ENCODE measurements around the gene ZNF575.

Gene ZNF575

GRCh38 chr19:43564800-43565199 is 31.8 kb downstream of the ZNF575 start:
- H3K9ac ChIP-seq (ENCODE audit: low read length), result no peak overlapping the region
- no peak overlapping the region for H3K4me3 ChIP-seq (ENCODE audit: low read length)
- peaks cover 2% of the 10 kb centered on the region for H3K4me1 ChIP-seq (ENCODE audit: control insufficient read depth, insufficient read depth, low read length)
- H3K9me3 ChIP-seq (ENCODE audit: control insufficient read depth, low read length), result no peaks in the 10 kb centered on the region
- no peaks in the 10 kb centered on the region for H3K27me3 ChIP-seq (ENCODE audit: control insufficient read depth, insufficient read depth, low read length)
- peaks cover 8% of the 10 kb centered on the region for H3K36me3 ChIP-seq (ENCODE audit: control insufficient read depth, insufficient read depth, low read length)

DNA sequence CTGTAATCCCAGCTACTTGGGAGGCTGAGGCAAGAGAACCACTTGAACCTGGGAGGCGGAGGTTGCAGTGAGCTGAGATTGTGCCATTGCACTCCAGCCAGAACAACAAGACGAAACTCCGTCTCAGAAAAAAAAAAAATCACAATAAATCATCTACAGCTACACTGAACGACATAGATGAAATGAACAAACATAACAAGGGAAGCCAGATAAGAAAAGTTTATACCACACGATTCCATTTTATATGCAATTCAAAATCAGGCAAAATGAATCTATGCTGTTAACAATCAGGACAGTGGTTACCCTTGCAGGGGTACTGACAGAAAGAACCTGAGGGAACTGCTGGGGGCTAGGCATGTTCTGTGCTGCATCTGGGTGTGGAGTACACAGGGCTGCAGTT is 36.7 kb downstream of the ZNF575 start:
- H3K4me3 ChIP-seq (ENCODE audit: low read length), result no peak overlapping the region
- H3K4me1 ChIP-seq (ENCODE audit: control insufficient read depth, insufficient read depth, low read length), result peaks cover 38% of the 10 kb centered on the region
- no peaks in the 10 kb centered on the region for H3K9me3 ChIP-seq (ENCODE audit: control insufficient read depth, low read length)
- H3K9ac ChIP-seq (ENCODE audit: low read length), result no peak overlapping the region
- H3K27me3 ChIP-seq (ENCODE audit: control insufficient read depth, insufficient read depth, low read length), result no peaks in the 10 kb centered on the region
- no peaks in the 10 kb centered on the region for H3K36me3 ChIP-seq (ENCODE audit: control insufficient read depth, insufficient read depth, low read length)

DNA sequence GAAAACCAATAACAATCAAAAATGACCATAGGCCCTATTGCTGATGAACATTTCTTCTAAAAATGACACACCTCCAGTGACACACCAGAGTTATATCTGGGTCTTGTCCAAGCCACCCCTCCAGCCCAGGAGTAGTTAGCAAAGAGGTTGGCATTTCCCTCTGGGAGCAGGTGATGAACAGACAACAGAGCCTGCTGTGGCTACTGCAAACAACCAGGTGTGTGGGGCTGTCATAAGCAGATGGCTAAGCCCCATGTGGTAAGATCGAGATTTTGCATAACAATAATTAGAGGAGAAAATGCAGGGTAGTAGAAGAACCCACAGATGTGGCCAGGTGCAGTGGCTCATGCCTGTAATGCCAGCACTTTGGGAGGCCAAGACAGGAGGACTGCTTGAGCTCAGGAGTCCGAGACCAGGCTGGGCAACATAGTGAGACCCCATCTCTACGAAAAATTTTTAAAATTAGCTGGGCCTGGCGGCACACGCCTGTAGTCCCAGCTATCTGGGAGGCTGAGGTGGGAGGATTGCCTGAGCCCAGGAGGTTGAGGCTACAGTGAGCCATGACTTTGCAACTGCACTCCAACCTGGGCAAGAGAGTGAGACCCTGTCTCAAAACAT is 37.3 kb downstream of the ZNF575 start:
- H3K4me1 ChIP-seq (ENCODE audit: control insufficient read depth, insufficient read depth, low read length), result peaks cover 42% of the 10 kb centered on the region
- H3K36me3 ChIP-seq (ENCODE audit: control insufficient read depth, insufficient read depth, low read length), result no peaks in the 10 kb centered on the region
- H3K9ac ChIP-seq (ENCODE audit: low read length), result peak overlapping the region; percentile 9
- H3K4me3 ChIP-seq (ENCODE audit: low read length), result no peak overlapping the region
- no peaks in the 10 kb centered on the region for H3K9me3 ChIP-seq (ENCODE audit: control insufficient read depth, low read length)
- no peaks in the 10 kb centered on the region for H3K27me3 ChIP-seq (ENCODE audit: control insufficient read depth, insufficient read depth, low read length)

DNA sequence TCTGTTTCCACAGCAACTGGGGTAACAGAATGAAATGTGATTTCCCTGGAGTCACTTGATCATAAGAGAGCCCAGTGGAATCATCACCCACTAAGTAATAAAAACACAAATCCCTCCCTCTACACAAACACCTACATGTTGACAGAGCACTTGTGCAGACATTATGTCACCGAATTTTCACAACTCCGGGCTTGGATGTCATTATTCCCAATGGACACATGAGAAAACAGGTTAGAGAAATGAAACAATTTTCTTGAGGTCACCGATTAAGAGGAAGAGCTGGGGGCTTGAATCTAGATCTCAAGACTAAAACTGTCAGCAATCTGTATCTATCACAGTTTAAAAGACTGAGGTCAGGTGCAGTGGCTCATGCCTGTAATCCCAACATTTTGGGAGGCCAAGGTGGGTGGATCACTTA is 39.2 kb downstream of the ZNF575 start:
- H3K36me3 ChIP-seq (ENCODE audit: control insufficient read depth, insufficient read depth, low read length), result no peaks in the 10 kb centered on the region
- no peaks in the 10 kb centered on the region for H3K27me3 ChIP-seq (ENCODE audit: control insufficient read depth, insufficient read depth, low read length)
- H3K4me3 ChIP-seq (ENCODE audit: low read length), result no peak overlapping the region
- H3K9me3 ChIP-seq (ENCODE audit: control insufficient read depth, low read length), result no peaks in the 10 kb centered on the region
- peaks cover 42% of the 10 kb centered on the region for H3K4me1 ChIP-seq (ENCODE audit: control insufficient read depth, insufficient read depth, low read length)
- no peak overlapping the region for H3K9ac ChIP-seq (ENCODE audit: low read length)

GRCh38 chr19:43574424-43575155 is 41.6 kb downstream of the ZNF575 start:
- Histone ChIP-seq H3K4me3 (ENCODE audit: low read length) (peak overlapping the region; percentile 89), H3K9ac (ENCODE audit: low read length) (peak overlapping the region; percentile 92), H3K27me3 (ENCODE audit: control insufficient read depth, insufficient read depth, low read length) (no peaks in the 10 kb centered on the region), H3K36me3 (ENCODE audit: control insufficient read depth, insufficient read depth, low read length) (no peaks in the 10 kb centered on the region), H3K9me3 (ENCODE audit: control insufficient read depth, low read length) (no peaks in the 10 kb centered on the region), H3K4me1 (ENCODE audit: control insufficient read depth, insufficient read depth, low read length) (peaks cover 42% of the 10 kb centered on the region)

DNA sequence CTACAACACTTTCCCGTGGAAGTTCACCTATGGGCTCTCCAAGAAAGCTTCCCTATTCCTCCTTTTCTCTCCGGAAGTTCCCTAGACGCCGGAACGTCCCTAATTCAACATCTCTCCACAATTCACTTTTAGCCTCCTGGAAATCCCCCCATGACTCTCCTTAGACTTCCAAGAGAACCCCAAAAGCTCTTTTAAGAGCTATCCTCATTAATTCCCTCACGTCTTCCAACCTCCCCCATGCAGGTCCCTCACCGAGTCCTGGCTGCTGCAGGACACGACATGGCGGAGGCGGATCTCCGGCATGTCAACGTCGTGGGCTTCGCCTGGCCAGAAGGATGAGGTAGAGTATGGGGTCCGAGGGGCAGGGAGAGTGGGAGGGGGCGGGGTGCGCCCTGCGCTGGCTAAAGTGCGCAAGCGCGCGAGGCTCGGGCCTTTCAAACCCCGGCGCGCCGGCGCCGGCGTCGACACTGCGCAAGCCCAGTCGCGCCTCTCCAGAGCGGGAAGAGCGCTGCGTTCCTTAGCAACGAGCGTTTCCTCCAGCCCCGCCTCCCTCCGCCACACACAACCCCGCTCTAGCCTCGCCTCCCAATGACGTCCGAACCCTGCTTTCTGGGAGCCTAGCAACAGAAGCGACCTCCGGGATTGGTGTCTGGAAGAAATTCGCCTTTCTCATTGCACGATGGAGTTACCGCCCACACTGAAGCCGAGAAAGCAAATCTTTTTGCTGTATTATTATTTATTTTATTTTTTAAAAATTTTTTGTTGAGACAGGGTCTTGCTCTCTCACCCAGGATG is 42.4 kb downstream of the ZNF575 start, which contains the start of the genes PINLYP and XRCC1:
TSS of gene PINLYP (plus strand) at position 646 of the 795 bp plus-strand sequence. CDS start 1,391 bp downstream, outside the sequence.
TSS of gene XRCC1 (minus strand) at position 372 of the 795 bp plus-strand sequence. CDS start at position 303, 69 bp downstream.
- no peaks in the 10 kb centered on the region for H3K9me3 ChIP-seq (ENCODE audit: control insufficient read depth, low read length)
- peaks cover 35% of the 10 kb centered on the region for H3K4me1 ChIP-seq (ENCODE audit: control insufficient read depth, insufficient read depth, low read length)
- peak within 1 kb of the TSS; percentile 92 for H3K9ac ChIP-seq (ENCODE audit: low read length)
- H3K27me3 ChIP-seq (ENCODE audit: control insufficient read depth, insufficient read depth, low read length), result no peaks in the 10 kb centered on the region
- H3K4me3 ChIP-seq (ENCODE audit: low read length), result peak within 1 kb of the TSS; percentile 89
- no peaks in the 10 kb centered on the region for H3K36me3 ChIP-seq (ENCODE audit: control insufficient read depth, insufficient read depth, low read length)

GRCh38 chr19:43575955-43576878 is 43.2 kb downstream of the ZNF575 start:
- Histone ChIP-seq H3K9me3 (ENCODE audit: control insufficient read depth, low read length) (no peaks in the 10 kb centered on the region), H3K9ac (ENCODE audit: low read length) (peak overlapping the region; percentile 92), H3K36me3 (ENCODE audit: control insufficient read depth, insufficient read depth, low read length) (no peaks in the 10 kb centered on the region), H3K4me1 (ENCODE audit: control insufficient read depth, insufficient read depth, low read length) (peaks cover 28% of the 10 kb centered on the region), H3K4me3 (ENCODE audit: low read length) (peak overlapping the region; percentile 3), H3K27me3 (ENCODE audit: control insufficient read depth, insufficient read depth, low read length) (no peaks in the 10 kb centered on the region)

DNA sequence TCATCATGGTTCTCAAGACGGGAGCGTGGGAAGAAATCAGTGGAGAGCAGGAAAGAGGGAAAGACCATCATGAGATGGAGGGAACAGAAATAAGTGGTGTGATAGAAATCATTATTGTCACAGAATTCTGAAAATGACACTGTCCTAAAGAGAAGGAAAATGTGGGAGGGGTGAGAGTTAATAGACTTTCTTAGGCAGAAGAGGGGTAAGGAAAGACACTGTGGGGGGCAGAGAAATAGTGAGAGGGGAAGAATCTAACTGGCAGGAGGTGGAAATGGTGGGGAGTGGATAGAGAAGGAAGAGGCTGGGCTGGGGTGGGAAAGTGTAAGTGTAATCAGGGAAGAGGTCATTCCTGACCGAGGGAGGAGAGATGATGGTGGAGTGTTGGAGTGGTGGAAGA is 45.8 kb downstream of the ZNF575 start:
- no peaks in the 10 kb centered on the region for H3K36me3 ChIP-seq (ENCODE audit: control insufficient read depth, insufficient read depth, low read length)
- no peak overlapping the region for H3K9ac ChIP-seq (ENCODE audit: low read length)
- H3K4me1 ChIP-seq (ENCODE audit: control insufficient read depth, insufficient read depth, low read length), result peaks cover 8% of the 10 kb centered on the region
- no peaks in the 10 kb centered on the region for H3K27me3 ChIP-seq (ENCODE audit: control insufficient read depth, insufficient read depth, low read length)
- no peak overlapping the region for H3K4me3 ChIP-seq (ENCODE audit: low read length)
- H3K9me3 ChIP-seq (ENCODE audit: control insufficient read depth, low read length), result no peaks in the 10 kb centered on the region

DNA sequence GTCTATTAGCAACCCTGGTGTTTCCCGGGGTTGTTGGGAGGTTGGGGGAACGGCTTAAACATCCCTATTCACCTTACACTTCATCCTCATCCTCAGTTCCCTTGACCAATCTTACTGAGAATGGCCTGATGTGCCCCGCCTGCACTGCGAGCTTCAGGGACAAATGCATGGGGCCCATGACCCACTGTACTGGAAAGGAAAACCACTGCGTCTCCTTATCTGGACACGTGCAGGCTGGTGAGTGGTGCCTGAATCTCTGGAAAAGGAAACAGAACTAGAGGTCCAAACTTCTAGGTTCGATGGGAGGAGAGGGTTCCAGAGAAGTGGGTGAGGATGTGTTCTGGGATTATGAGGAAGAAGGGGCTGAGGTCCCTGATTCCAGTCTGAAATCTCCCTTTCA is 48.5 kb downstream of the ZNF575 start:
- H3K4me1 ChIP-seq (ENCODE audit: control insufficient read depth, insufficient read depth, low read length), result peaks cover 8% of the 10 kb centered on the region
- H3K36me3 ChIP-seq (ENCODE audit: control insufficient read depth, insufficient read depth, low read length), result no peaks in the 10 kb centered on the region
- no peaks in the 10 kb centered on the region for H3K9me3 ChIP-seq (ENCODE audit: control insufficient read depth, low read length)
- no peak overlapping the region for H3K4me3 ChIP-seq (ENCODE audit: low read length)
- peak overlapping the region; percentile 25 for H3K9ac ChIP-seq (ENCODE audit: low read length)
- H3K27me3 ChIP-seq (ENCODE audit: control insufficient read depth, insufficient read depth, low read length), result no peaks in the 10 kb centered on the region

DNA sequence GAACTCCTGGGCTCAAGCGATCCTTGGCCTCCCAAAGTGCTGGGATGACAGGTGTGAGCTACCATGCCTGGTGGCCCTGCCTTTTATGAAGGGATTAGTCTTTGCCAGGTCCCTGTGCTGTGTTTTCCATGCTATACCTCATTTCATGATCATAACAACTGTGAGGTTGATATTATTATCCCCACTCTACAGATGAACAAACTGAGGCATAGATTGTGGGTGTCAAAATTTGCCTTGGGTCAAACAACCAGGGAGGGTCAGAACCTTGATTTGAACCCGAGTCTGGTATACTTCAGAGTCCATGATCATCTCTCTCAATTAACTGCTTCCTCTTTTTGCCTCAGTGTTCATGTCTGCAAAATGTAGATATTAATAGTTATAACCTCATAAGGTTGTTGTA is 49.5 kb downstream of the ZNF575 start:
- Histone ChIP-seq H3K36me3 (ENCODE audit: control insufficient read depth, insufficient read depth, low read length) (no peaks in the 10 kb centered on the region), H3K4me3 (ENCODE audit: low read length) (no peak overlapping the region), H3K4me1 (ENCODE audit: control insufficient read depth, insufficient read depth, low read length) (peaks cover 8% of the 10 kb centered on the region), H3K9ac (ENCODE audit: low read length) (no peak overlapping the region), H3K27me3 (ENCODE audit: control insufficient read depth, insufficient read depth, low read length) (no peaks in the 10 kb centered on the region), H3K9me3 (ENCODE audit: control insufficient read depth, low read length) (no peaks in the 10 kb centered on the region)

DNA sequence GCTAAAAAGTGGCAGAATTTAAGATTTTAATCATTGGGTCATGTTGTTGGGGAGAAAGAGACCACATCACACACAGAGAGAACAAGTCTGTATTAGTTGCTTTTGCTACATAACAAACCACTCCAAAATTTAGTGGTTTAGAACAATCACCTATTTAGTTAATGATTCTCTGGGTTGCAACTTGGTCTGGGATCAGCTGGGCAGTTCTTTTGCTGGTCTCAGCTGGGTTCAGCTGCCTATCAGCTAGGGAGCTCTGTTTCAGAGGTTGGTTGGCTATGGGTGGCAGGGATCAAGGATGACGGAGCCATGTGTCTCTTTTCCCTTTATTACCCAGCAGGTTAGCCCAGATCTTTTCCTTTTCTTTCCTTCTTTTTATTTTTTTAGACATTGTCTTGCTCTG is 51.5 kb downstream of the ZNF575 start:
- Histone ChIP-seq H3K27me3 (ENCODE audit: control insufficient read depth, insufficient read depth, low read length) (no peaks in the 10 kb centered on the region), H3K9me3 (ENCODE audit: control insufficient read depth, low read length) (no peaks in the 10 kb centered on the region), H3K4me1 (ENCODE audit: control insufficient read depth, insufficient read depth, low read length) (peaks cover 8% of the 10 kb centered on the region), H3K4me3 (ENCODE audit: low read length) (no peak overlapping the region), H3K36me3 (ENCODE audit: control insufficient read depth, insufficient read depth, low read length) (no peaks in the 10 kb centered on the region), H3K9ac (ENCODE audit: low read length) (no peak overlapping the region)

Data from mucosa of stomach (tissue), 1 donor.